Thyroid gland (tissue), 4 donors: ENCODE measurements around the gene CDK9.

Source experiments
- POLR2A ChIP-seq, 2 donors: fragments of 450-650 bp; IDR thresholded peaks; one replicate each; pipeline ENCODE4 v1.6.1; 2017; ENCODE audit warnings: antibody characterized with exemption in 2 of 2, mild to moderate bottlenecking in 2 of 2, moderate library complexity in 1 of 2
- TF ChIP-seq, protein P1 (sequence below), 6 experiments: fragments of 200-600 bp in 3 of 6; fragments of 450-650 bp in 3 of 6; sonication (generic) in 3 of 6; IDR thresholded peaks; one replicate each; pipeline ENCODE4 v1.5.1; 2016 to 2019; ENCODE audit warnings: antibody characterized with exemption in 6 of 6, mild to moderate bottlenecking in 2 of 6, inconsistent platforms in 1 of 6, moderate library complexity in 1 of 6

DNA sequence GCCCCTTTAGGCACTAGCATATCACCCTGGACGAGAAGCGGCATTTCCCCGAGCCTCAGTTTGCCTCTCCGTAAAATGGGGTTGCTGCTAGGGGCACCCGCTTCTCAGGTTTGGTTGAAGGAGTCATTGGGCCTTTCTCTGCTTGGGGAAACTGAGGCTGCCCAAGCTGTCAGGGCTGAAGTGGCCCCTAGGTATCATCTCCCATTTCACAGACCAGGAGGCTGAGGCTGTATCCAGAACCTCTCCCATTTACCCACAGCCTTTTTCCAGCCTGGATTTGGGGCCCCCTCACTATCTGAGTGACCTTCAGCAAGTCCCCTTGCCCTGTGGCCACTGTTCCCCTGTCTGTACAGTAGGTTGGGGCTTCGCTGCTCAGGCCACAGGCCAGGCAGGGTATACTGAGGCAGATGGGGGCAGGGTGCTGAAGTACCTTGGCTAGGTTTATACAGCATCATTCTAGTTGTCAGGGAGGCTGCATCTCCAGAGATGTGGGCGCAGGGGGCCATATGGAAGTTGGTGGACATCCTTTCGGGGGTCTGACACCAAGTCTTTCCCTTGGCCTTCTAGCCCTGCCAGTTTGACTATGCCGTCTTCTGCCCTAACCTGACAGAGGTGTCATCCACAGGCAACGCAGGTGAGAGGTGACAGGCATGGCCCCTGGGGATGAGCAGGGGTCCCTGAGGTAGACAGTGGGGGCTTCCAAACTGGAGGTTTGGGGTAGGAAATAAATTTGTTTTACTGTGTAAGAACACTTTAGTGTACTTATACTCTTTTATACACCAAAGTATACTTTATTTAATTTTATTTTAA is 24.7 kb downstream of the CDK9 start:
- TF ChIP-seq, protein P1, sequence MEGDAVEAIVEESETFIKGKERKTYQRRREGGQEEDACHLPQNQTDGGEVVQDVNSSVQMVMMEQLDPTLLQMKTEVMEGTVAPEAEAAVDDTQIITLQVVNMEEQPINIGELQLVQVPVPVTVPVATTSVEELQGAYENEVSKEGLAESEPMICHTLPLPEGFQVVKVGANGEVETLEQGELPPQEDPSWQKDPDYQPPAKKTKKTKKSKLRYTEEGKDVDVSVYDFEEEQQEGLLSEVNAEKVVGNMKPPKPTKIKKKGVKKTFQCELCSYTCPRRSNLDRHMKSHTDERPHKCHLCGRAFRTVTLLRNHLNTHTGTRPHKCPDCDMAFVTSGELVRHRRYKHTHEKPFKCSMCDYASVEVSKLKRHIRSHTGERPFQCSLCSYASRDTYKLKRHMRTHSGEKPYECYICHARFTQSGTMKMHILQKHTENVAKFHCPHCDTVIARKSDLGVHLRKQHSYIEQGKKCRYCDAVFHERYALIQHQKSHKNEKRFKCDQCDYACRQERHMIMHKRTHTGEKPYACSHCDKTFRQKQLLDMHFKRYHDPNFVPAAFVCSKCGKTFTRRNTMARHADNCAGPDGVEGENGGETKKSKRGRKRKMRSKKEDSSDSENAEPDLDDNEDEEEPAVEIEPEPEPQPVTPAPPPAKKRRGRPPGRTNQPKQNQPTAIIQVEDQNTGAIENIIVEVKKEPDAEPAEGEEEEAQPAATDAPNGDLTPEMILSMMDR (IDR thresholded peaks at IDR 0.05), result no peak
- TF ChIP-seq POLR2A (IDR thresholded peaks at IDR 0.05), result no peak
